GM21825 (cell line): Measurements from ENCODE around the gene SEC61G.
A peak's percentile ranks its signal among the peaks of the same experiment; 100 is the strongest.

Experiments
- ATAC-seq: cut with Tn5 transposase; IDR thresholded peaks from one replicate; pipeline ENCODE4 v1.9.1; 2021; ENCODE audit warnings: mild to moderate bottlenecking, moderate library complexity; ENCODE audit not compliant: unreplicated experiment

SEC61G gene

DNA sequence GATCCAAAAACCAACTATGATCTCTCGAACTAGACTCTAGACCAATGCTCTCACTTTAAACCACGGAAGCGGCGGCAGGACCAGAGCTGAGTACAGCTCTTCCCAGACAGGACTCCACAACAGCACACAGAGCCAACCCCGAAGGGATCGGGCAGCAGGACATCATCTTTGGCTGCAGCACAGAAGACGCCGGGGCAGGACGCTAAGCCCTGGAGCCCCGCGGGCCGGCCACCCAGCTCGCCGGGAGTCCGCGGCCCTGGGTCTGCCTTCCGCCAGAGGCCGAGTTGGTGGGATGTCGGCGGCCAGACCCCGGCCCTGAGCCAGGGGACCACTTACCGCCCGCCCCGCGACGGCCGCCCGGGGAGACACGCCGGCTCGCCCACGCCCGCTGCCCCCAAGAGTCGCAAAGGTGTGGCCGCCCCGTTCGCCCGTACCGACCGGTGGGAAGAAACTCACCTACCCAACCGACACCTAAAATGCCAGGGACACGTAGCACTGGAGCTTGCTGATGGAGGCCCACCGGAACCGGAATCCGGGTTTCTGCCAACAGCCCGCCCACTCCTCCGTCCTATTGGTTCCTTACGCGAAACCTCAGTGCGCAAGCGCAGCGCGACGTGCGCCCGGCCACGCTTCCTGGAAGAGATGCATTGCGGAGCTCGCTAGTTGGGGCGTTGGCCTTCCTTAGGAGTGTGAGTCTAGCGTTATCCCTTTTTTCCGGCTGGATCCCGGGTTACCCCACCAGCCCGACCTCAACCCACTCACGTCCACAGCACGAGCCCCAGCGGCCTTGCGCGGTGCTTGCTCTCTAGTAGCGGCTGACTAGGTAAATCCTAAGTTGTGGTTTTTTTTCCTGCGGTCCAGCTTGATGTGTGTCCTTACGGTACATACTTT is at the start of gene SEC61G:
Gene SEC61G, minus strand, starts transcription at position 510 of the 891 bp plus-strand sequence. CDS start 1,623 bp downstream, outside the sequence.
- peak; percentile 97 for ATAC-seq

DNA sequence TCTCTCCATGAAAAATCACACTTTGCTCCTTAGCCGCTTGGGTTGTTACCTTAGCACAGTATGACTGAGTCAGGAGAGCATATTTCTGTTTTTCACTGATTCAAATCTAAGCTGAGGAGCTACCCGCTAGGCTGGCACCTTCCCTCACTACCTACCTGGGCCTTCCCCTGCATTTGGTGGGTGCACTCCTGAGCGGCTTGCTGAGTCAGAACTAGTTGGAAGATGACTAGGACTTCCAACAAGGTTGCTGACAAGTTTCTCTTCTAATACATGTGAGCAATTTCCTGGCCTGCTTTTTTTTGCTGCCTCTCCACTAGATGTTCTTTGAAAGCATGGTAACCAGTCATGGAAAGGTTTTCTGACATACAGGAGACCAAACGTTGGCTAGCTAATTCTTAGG is 43.8 kb upstream of the SEC61G start:
- peak; percentile 54 for ATAC-seq

DNA sequence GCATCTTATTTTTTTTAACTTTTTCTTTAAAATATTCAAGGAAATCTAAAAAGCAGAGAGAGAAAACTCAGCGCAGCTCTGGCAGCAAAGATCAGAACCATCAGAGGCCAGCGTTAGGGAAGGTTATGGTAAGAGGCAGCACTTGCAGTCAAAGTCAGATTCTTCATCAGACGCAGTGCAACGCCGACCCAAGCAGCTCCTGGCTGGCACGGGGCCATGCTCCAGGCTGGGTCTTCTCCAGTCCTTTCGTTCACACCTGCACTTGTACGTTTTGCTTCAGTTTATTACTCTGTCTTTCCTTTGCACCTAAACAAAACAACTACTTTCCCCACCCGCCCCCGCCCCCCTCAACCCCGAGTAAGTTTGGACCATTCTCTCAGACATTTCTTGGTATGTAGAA is 43.1 kb upstream of the SEC61G start:
- no peak for ATAC-seq

DNA sequence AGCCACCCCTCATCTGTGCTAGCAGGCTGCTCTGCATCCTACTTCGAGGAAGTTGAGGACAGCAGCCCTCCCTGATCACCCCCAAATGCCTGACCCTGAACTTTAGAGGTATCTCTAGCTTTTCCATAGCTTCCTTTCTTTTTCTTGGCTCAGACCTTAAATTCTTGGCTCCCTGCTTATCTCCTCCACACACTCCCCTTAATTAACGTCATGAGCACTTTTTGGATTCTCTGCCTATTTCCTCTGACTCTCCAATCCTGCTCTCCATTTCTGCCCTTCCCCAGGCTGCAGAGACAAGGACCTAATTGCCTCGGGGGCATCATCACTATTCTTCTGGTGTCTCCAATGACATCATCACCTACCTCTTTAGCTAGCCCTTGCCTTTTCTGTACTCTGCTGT is 40.8 kb upstream of the SEC61G start:
- no peak for ATAC-seq

DNA sequence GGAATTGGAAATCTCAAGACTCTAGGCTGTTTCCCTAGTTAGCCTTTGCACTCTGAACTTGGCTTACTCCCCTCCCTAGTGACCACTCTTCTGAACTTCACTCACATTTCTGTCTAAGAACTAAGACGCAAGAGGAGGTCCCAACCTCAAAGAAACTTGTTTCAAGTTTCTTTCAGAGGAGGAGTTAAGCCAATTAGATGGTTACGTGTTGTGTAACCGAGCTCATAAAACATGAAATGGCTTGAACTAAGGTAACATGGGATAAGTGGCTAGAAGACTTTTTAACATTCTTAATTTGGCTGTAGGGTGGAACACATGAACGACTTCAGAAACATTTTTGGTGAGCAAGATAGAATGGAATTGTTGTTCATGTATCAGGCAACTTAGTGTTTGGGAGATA is 39.5 kb upstream of the SEC61G start:
- no peak for ATAC-seq

GRCh38 chr7:54796853-54797252 is 37.8 kb upstream of the SEC61G start:
- no peak for ATAC-seq

DNA sequence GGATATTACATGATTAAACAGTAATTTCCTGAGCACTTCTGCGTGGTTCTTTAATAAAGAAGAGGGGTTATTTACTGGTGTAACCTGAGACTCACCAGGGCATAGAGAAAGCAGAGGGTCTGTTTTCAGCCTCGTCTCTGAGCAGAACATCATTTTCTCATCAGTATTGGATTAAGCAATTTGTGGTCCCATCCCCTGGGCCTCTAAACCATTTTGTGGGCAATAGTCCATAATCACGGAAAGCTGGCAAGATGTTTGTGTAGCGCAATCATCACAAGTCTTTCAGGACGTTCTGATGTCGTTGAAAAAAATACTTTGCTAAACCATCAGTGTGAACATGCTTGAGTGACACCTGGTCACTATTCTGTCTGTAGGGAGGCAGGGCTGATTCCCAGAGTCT is 37.1 kb upstream of the SEC61G start:
- ATAC-seq: no peak

DNA sequence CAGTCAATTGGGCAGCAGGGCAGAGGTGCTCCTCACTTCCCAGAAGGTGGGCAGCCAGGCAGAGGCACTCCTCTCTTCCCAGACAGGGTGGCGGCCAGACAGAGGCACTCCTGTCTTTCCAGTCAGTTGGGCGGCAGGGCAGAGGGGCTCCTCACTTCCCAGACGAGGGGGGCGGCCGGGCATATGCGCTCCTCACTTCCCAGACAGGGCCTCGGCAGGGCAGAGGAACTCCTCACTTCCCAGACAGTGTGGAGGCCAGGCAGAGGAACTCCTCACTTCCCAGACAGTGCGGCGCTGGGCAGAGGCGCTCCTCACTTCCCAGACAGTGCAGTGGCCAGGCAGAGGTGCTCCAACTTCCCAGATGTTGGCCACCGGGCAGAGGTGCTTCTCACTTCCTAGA is 33.4 kb upstream of the SEC61G start:
- no peak for ATAC-seq

- peak; percentile 79 for ATAC-seq
Measured at GRCh38 chr7:54788664-54789063, 29.7 kb upstream of the SEC61G start.

- no peak for ATAC-seq
Measured at GRCh38 chr7:54785261-54785660, 26.2 kb upstream of the SEC61G start.

GRCh38 chr7:54783952-54784351 is 24.9 kb upstream of the SEC61G start:
- no peak for ATAC-seq

GRCh38 chr7:54782829-54783228 is 23.8 kb upstream of the SEC61G start:
- ATAC-seq: no peak

GRCh38 chr7:54782314-54782713 is 23.3 kb upstream of the SEC61G start:
- no peak for ATAC-seq

DNA sequence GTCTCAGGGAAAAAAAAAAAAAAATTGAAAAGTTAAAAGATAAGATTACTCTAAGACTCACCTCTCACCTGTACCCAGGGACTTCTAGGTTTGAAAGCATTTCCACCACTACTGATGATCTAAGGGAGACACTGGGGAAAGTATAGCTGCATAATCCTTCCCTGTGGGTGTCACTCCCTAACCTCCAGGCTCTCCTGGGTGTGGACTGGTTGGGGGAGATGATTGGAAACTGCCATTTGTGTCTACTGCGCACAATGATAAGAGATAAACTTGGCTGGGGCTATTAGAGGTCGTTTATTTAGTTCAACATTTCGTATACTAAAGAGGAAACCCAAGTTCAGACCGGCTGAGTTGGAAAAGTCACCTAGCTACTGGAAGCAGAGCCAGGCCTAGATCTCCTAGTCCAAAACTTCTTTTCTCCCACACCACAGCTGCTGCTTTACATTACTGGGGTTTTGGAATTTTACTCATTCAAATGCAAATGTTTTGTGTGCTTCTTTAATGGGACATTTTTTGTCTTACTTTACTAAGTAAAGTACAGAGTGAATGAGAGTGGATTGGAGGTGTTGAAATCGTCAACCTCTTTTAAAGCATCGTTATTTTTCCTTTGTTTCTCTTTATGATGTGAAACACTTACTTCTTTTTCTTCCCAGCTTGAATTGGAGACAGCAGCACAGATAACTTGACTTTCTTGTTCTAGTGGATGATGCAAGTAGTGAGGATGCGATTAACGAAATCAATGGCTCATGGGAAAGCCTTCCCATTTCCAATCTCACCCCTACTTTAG is 22.3 kb upstream of the SEC61G start:
- no peak for ATAC-seq

GRCh38 chr7:54780490-54780889 is 21.5 kb upstream of the SEC61G start:
- ATAC-seq: no peak

- ATAC-seq: no peak
Measured at GRCh38 chr7:54778696-54779540, 19.9 kb upstream of the SEC61G start.

- ATAC-seq: no peak
Measured at GRCh38 chr7:54778166-54778565, 19.2 kb upstream of the SEC61G start.

- ATAC-seq: no peak
Measured at GRCh38 chr7:54774785-54775740, 16.1 kb upstream of the SEC61G start.

GRCh38 chr7:54773472-54774399 is 14.7 kb upstream of the SEC61G start:
- ATAC-seq: peak; percentile 87
